Activated naive CD4-positive, alpha-beta T cell treated with anti-CD3 and anti-CD28 coated beads, Interleukin-2, amount 50 U/mL, for 16 hours (primary cell): ENCODE data around the gene TAPBPL.

Experiments
- DNase-seq: peaks from one replicate; pipeline ENCODE4 v3.0.0-alpha.2; 2020

The TAPBPL gene

DNA sequence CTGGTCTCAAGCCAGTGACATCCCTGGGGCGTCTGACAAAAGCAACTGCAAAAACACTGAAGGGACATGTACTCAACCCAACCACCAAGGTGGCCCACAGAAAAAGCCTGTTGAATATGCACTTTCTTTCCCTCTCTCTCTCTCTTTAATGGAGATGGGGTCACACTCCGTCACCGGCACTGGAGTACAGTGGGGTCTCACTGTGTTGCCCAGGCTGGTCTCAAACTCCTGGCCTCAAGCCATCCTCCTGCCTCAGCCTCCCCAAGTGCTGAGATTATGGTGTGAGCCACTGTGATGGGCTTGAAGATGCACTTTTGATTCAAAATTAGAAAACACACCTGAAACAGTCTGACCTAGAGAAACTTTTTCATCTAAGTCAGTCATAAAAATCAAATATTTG is 14.3 kb upstream of the TAPBPL start:
- DNase-seq = no peak

GRCh38 chr12:6438345-6438744 is 13.5 kb upstream of the TAPBPL start:
- DNase-seq = no peak

- DNase-seq = no peak
Measured at GRCh38 chr12:6440391-6440790, 11.5 kb upstream of the TAPBPL start.

DNA sequence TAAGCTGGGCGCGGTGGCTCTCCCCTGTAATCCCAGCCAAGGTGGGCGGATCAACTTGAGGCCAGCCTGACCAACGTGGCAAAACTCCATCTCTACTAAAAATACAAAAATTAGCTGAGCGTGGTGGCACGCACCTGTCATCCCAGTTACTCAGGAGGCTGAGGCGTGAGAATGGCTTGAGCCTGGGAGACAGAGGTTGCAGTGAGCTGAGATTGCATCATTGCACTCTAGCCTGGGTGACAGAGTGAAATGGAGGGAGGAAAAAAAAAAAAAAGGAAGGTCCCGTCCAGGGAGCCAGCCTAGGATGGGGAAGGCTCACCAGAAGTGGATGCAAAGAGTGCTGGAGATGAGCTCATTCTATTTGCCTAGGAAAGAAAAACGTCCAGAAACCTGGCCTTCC is 9.0 kb upstream of the TAPBPL start:
- no peak for DNase-seq

DNA sequence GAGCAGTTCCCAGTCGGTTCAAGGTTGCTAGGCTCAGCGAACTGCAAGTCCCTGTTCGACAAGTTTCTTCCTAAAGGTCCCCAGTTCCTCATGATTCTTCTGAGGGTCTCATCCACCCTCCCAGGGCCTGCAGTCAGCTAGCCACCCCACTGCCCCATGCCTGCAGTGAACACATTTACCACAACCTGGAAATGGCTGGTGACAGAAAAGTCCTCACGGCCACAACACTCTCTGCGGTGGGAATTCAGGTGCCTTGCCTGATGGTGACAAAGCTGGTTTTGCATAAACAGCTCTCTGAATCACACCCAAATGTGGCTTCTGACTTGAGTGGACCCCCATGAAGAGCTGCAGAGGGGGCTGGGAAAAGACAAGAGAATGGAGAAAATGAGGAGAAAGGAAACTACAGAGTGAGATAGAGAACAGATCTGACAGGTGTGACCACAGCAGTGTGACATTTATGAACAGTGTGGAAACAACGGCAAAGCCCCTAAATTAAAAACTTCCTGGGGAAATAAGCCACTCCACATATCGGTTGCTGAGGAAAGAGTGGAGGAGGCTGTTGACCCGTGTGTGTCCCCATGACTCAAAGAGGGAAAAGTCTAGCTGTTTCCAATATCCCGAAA is 8.4 kb upstream of the TAPBPL start:
- DNase-seq = peak; percentile 65

DNA sequence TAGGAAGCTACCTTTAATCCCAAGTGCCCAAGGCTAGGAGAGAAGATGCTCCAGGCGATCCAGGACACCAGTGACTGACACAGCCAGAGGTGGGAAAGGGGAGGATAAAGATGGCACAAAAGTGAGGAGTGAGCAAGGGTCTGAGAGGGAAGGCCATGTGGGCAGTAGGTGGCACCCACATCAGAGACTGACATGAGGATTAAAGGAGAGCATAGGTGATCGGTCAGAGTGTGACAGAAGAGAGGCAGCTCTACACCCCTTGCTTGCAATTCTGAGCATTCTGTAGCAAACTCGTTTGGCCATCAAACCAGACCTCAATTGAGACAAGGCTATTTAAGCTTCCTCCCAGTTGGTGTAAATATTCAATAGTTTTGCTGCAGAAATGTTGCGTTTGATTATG is 7.8 kb upstream of the TAPBPL start:
- no peak for DNase-seq

DNA sequence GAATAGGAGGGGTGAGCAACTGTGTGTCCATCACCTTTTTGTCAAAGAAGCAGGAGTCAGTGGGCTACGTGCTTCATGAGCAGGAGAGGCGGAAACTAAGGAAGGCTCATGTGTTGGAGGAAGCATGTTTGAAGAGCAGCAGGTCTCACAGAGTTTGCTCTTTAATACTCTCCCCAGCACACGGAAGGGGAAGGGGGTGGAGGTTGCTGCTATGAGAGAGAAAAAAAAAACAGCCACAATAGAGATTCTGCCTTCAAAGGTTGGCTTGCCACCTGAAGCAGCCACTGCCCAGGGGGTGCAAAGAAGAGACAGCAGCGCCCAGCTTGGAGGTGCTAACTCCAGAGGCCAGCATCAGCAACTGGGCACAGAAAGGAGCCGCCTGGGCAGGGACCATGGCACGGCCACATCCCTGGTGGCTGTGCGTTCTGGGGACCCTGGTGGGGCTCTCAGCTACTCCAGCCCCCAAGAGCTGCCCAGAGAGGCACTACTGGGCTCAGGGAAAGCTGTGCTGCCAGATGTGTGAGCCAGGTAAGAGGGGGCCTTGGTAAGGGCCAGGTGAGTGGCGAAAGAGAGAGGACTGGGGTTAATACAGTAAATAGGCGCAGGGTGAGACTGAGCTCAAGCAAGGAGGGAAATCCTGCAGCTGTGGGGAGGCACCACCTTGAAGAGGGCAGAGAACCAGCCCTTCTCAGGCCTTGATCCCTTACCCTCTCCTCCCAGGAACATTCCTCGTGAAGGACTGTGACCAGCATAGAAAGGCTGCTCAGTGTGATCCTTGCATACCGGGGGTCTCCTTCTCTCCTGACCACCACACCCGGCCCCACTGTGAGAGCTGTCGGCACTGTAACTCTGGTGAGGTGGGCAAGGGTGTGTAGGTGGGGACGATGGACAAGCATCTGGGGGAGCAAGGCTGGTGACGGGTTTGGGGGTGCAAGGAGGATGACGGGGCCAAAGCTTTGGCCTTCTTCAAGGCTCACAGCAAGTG is 6.8 kb upstream of the TAPBPL start, which contains the start of gene CD27:
Gene CD27 (plus strand): TSS at position 252 of the 985 bp plus-strand sequence. CDS start 141 bp downstream, at position 393.
- DNase-seq = no peak

DNA sequence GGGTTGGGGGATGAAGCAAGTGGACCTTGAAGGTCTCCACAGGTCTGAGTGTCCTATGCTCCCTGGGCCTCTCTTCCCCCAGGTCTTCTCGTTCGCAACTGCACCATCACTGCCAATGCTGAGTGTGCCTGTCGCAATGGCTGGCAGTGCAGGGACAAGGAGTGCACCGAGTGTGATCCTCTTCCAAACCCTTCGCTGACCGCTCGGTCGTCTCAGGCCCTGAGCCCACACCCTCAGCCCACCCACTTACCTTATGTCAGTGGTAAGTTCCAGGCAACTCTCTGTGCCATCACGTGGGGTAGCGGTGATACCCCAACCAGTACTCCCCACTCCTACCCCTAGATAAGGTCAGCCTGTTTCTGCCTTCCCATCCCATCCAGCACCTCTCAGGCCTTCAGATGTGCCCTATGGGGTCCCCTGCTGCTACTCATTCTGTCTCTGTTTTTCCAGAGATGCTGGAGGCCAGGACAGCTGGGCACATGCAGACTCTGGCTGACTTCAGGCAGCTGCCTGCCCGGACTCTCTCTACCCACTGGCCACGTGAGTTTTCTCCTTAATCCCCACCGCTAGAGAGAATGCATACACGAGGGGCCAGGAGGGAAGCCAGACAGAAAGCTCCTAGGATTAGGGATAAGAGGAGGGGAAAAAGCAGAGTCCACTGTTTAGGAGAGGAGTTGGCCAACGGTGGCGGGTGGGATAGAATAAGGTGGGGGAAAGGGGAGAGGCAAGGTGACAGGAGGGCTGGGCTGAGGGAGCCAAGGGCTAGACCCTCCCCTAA is 1.6 kb upstream of the TAPBPL start:
- no peak for DNase-seq

GRCh38 chr12:6450869-6451347 is 934 bp upstream of the TAPBPL start:
- DNase-seq = no peak

GRCh38 chr12:6452245-6452943 is 552 bp downstream of the TAPBPL start:
- no peak for DNase-seq

- no peak for DNase-seq
Measured at GRCh38 chr12:6452944-6453630, 1.2 kb downstream of the TAPBPL start.

DNA sequence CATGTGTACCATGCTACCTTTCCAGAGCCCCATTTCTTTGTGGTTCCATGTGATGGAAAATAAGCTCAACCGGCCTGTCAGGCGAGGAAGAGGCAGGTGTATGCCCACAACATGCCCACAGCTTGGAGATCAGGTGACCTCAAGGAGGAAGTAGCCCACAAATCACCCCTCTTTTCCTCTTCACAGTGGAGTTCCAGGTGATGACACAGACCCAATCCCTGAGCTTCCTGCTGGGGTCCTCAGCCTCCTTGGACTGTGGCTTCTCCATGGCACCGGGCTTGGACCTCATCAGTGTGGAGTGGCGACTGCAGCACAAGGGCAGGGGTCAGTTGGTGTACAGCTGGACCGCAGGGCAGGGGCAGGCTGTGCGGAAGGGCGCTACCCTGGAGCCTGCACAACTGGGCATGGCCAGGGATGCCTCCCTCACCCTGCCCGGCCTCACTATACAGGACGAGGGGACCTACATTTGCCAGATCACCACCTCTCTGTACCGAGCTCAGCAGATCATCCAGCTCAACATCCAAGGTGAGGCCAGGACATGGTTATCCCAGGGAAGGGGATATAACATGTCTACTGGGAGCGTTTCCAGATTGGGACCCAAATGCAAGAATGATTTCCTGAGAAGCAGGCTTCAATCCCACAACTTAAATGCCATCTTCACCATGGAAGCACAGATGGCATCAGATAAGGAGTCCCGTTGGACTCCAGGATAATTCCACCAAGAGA is 5.5 kb downstream of the TAPBPL start:
- DNase-seq = no peak

DNA sequence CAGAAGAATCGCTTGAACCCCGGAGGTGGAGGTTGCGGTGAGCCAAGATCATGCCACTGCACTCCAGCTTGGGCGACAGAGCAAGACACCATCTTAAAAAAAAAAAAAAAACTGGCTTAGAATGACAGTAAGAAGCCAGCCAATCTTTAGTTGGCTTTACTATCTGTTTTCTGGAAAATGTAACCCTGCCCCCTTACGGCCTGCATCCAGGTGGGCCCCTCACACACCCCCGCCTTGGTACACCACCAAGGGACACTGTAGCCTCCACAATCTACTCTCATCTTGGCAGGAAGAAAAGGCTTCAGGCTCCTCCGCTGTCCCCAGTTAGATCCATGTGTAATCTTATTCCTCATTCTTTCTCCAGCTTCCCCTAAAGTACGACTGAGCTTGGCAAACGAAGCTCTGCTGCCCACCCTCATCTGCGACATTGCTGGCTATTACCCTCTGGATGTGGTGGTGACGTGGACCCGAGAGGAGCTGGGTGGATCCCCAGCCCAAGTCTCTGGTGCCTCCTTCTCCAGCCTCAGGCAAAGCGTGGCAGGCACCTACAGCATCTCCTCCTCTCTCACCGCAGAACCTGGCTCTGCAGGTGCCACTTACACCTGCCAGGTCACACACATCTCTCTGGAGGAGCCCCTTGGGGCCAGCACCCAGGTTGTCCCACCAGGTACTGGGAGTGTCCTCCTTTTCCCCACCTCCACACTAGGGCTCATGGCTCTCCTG is 6.6 kb downstream of the TAPBPL start:
- DNase-seq = no peak

DNA sequence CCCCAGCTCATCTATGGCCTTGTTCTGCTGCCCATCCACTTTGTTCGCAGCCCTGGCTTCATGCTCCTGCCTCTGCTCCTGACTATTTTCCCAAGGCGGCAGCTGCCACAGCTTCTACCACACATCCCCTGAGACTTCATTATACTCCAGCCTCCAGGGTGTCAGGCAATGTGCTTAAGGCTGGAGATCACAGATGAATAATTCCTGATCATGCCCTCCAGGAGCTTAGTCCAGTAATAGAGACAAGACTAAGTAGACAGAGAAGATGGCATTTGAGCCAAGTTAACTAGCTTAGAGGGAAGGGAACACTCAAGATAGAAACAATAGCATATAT is 7.1 kb downstream of the TAPBPL start:
- DNase-seq = no peak

DNA sequence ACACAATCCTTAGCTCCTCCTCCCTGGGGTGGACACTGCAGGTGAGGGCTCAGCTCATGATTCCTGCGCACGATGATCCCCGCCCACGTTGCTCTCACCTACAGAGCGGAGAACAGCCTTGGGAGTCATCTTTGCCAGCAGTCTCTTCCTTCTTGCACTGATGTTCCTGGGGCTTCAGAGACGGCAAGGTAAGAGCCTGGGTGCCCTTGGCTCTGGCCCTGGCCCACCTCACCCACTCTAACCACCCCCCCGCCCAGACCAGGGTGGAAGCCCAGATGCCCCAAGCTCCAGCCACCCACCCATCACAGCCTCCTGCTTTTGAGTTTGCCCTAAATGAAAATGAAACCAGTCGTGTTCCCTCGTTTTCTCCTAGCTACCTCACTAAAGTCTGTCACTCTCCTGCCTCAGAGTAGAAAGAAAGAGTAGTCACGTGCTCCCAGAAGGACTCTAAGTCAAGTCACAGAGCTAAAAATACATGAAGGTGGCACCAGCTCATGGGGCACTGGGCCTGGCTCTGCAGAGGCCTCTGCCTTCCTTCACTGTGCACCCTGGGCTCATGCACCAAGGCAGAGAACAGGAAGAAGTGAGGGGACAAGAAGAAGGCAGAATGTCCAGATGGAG is 9.0 kb downstream of the TAPBPL start:
- peak; percentile 50 for DNase-seq

GRCh38 chr12:6461401-6462233 is 9.8 kb downstream of the TAPBPL start:
- peak; percentile 67 for DNase-seq

DNA sequence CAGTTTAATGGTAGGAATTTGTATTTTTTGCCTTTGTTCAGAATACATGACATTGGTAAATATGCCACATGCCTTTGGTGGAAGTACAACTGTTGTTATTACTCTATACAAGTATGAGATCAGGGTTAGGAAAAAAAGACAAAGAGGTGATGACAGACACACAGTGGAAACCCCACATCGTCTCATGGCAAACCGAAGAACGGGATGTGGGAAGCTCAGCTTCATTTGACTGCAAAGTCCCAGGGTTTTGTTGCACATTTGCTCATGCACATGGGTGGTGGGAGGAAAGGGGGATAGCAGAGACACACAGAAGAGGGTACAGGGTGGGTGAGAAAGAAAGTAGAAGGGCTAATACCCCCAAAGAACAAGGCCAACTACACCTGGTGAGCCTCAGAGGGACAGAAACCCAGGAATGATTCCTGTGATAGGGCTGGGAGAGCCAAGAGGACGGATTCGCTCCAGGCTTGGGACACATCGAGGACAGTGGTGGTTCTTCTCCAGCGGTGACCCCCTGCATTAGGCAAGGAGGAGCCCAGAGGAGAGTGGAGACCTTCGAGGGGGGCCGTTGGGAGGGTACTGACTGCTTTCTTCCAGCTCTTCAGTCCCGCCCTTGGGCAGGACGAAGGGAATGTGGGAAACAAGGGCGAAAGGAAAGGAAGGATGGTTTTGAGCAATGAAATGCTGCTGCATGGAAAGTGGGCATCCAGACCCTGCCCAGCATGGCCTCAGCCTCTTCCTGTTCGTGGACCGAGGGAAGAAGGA is 10.6 kb downstream of the TAPBPL start:
- DNase-seq = no peak

GRCh38 chr12:6463216-6463615 is 11.4 kb downstream of the TAPBPL start:
- DNase-seq = no peak
